ENCODE results near the gene GNA12. TPM values are rescaled to one million over a fixed set of nuclear protein-coding genes. Genes with fewer than 3 reads are reported as not detected.

The GNA12 gene
- total and polyA plus RNA-seq, 9 of the 15 experiments (the other 6 are each of a cell fraction or from before 2014, with no cell fraction given) = 0.65 to 32.7 (median 9.6) TPM

- TF ChIP-seq BCLAF1 (IDR thresholded peaks at IDR 0.05; ENCODE audit: borderline replicate concordance in 1 of 2, control insufficient read depth in 1 of 2, low read depth in 2 of 2, low read length in 1 of 2) = no peak
- no peak for TF ChIP-seq ZNF444 (CRISPR knock-in tag; IDR thresholded peaks at IDR 0.05)
- no peak for TF ChIP-seq SNRNP70 (optimal IDR thresholded peaks at IDR 0.05; ENCODE audit: low read depth, low read length)
- no peak for TF ChIP-seq ZNF518B (CRISPR knock-in tag; IDR thresholded peaks at IDR 0.05)
- TF ChIP-seq RREB1 (CRISPR knock-in tag; IDR thresholded peaks at IDR 0.05) = no peak
These were observed 32.1 kb upstream of the GNA12 start (continued) for GRCh38 chr7:2876031-2876731.

Measured in K562 (cell line).